ENCODE results near the gene GP1BB. TPM values are rescaled to one million over a fixed set of nuclear protein-coding genes. Genes with fewer than 3 reads are reported as not detected.

The GP1BB gene
- total RNA-seq, 4 donors from 2014 or later: 14.7 to 28.7 (median 19.4) TPM

GRCh38 chr22:19704355-19705015 is 18.9 kb upstream of the GP1BB start:
- Histone ChIP-seq H3K27me3 (no peaks in the 10 kb centered on the region), H3K36me3 (no peaks in the 10 kb centered on the region), H3K4me1 (peaks cover 14% of the 10 kb centered on the region), H3K27ac (no peak overlapping the region), H3K4me3 (no peak overlapping the region), H3K9me3 (no peaks in the 10 kb centered on the region)
- whole genome bisulfite sequencing: 86% methylated on average over 8 of the region's 15 CpGs
- peak in 1 of 2 donors; percentile 65 for DNase-seq (ENCODE audit: low spot score in 2 of 2)
- no peak for TF ChIP-seq EP300 (IDR thresholded peaks at IDR 0.05)
- no peak for TF ChIP-seq POLR2A (IDR thresholded peaks at IDR 0.05)

GRCh38 chr22:19705181-19705934 is 18.0 kb upstream of the GP1BB start:
- no peaks in the 10 kb centered on the region for H3K9me3 ChIP-seq
- no peaks in the 10 kb centered on the region for H3K36me3 ChIP-seq
- peak in 1 of 2 donors; percentile 74 for DNase-seq (ENCODE audit: low spot score in 2 of 2)
- H3K4me1 ChIP-seq: peaks cover 21% of the 10 kb centered on the region
- 85% methylated on average over 8 of the region's 14 CpGs for whole genome bisulfite sequencing
- no peak for TF ChIP-seq POLR2A (IDR thresholded peaks at IDR 0.05)
- TF ChIP-seq POLR2AphosphoS5 (IDR thresholded peaks at IDR 0.05): no peak
- TF ChIP-seq, protein P1, sequence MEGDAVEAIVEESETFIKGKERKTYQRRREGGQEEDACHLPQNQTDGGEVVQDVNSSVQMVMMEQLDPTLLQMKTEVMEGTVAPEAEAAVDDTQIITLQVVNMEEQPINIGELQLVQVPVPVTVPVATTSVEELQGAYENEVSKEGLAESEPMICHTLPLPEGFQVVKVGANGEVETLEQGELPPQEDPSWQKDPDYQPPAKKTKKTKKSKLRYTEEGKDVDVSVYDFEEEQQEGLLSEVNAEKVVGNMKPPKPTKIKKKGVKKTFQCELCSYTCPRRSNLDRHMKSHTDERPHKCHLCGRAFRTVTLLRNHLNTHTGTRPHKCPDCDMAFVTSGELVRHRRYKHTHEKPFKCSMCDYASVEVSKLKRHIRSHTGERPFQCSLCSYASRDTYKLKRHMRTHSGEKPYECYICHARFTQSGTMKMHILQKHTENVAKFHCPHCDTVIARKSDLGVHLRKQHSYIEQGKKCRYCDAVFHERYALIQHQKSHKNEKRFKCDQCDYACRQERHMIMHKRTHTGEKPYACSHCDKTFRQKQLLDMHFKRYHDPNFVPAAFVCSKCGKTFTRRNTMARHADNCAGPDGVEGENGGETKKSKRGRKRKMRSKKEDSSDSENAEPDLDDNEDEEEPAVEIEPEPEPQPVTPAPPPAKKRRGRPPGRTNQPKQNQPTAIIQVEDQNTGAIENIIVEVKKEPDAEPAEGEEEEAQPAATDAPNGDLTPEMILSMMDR (IDR thresholded peaks at IDR 0.05): no peak
- H3K27me3 ChIP-seq: no peaks in the 10 kb centered on the region
- no peak overlapping the region for H3K4me3 ChIP-seq
- no peak overlapping the region for H3K27ac ChIP-seq

DNA sequence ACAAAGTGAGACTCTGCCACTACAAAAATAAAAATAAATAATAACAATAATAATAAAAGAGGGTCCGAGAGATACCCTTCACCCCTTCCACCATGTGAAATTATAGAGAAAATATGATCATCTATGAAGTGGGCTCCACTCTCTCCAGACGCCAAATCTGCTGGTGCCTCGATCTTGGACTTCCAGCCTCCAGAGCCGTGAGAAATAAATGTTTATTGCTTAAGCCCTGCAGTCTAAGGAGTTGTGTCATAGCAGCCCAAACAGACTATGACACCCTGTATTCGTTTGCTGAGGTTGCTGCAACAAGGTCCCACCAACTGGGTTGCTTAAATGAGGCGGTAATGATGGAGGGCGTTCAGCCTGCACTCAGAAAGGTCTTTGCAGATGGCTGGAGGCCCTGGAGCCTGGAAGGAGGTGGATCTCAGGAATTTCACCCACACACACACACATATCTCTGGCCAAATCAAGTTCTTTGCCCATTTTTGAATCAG is 16.6 kb upstream of the GP1BB start:
- TF ChIP-seq POLR2A (IDR thresholded peaks at IDR 0.05) (no peak), POLR2AphosphoS5 (IDR thresholded peaks at IDR 0.05) (no peak), EP300 (IDR thresholded peaks at IDR 0.05) (no peak)
- TF ChIP-seq, protein P1 (IDR thresholded peaks at IDR 0.05): no peak
- H3K4me3 ChIP-seq: no peak overlapping the region
- 87% methylated on average over 7 of the region's 7 CpGs for WGBS
- peak; percentile 15 to 76 for DNase-seq (ENCODE audit: low spot score in 2 of 2)
- H3K27me3 ChIP-seq: no peaks in the 10 kb centered on the region
- H3K27ac ChIP-seq: no peak overlapping the region
- no peaks in the 10 kb centered on the region for H3K9me3 ChIP-seq
- no peaks in the 10 kb centered on the region for H3K36me3 ChIP-seq
- peaks cover 21% of the 10 kb centered on the region for H3K4me1 ChIP-seq

DNA sequence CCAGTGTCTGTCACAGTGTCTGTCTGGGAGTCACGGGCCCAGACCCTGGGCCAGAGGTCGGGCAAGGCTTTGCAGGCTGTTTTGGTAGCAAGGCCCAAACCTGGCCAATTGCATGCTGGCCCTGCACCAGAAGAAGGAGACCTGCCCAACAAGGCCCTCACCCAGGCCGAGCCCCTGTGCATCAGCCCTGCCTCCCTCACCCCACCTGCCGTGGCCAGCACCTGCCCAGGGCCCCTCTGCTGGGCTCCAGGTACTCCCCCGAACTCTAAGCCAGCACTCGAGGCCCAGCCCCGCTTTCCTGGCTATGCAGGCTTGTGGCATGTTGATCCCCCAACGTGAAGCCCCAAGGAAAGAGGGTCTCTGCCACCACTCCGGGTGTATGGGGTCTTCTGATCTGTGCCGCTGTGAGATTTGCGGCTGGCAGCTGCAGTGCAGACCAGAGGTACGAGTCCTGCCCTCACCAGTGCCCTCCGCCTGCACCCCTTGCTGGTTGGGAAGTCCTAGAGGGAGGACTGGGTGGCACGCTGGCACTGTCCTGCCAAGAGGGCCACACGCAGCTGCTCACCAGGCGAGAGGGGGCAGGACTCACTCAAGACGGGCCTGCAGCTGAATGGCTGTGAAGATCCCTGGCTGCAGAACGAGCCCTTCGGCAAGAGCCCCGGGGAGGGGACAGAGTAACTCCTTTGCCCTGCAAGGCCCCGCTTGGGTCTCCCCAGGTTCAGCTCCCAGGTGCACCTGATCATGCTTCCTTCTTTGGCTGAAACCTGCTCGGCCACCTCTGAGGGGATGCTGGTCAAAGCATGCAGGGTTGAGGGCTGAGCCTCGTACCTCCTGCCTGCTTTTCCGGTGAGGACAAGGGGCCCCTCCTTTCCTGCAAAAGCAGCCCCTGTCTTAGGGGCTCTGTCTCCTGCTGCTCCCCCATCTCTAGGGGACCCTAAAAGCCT is 15.7 kb upstream of the GP1BB start:
- H3K27me3 ChIP-seq: no peaks in the 10 kb centered on the region
- H3K4me1 ChIP-seq: peaks cover 21% of the 10 kb centered on the region
- no peak for TF ChIP-seq POLR2A (IDR thresholded peaks at IDR 0.05)
- TF ChIP-seq, protein P1 (IDR thresholded peaks at IDR 0.05): no peak
- TF ChIP-seq EP300 (IDR thresholded peaks at IDR 0.05): no peak
- no peak for TF ChIP-seq POLR2AphosphoS5 (IDR thresholded peaks at IDR 0.05)
- H3K27ac ChIP-seq: no peak overlapping the region
- 89% methylated on average over 8 of the region's 24 CpGs for WGBS
- H3K9me3 ChIP-seq: no peaks in the 10 kb centered on the region
- DNase-seq (ENCODE audit: low spot score in 2 of 2): peak; percentile 62 to 66
- no peak overlapping the region for H3K4me3 ChIP-seq
- no peaks in the 10 kb centered on the region for H3K36me3 ChIP-seq

- DNase-seq (ENCODE audit: low spot score in 2 of 2): peak; percentile 52 to 78
- WGBS: 73% methylated on average over 6 of the region's 20 CpGs
- Histone ChIP-seq H3K9me3 (no peaks in the 10 kb centered on the region), H3K4me1 (peaks cover 21% of the 10 kb centered on the region), H3K27me3 (no peaks in the 10 kb centered on the region), H3K36me3 (no peaks in the 10 kb centered on the region), H3K4me3 (no peak overlapping the region), H3K27ac (peak overlapping the region; percentile 45)
- TF ChIP-seq, protein P1 (IDR thresholded peaks at IDR 0.05): no peak
Observed at GRCh38 chr22:19708321-19709011, 14.9 kb upstream of the GP1BB start.
